Activated T-cell treated with anti-CD3 and anti-CD28 coated beads, Interleukin-2, amount 50 U/mL, for 1 hour (primary cell): ENCODE measurements around the gene SMIM10L2A.
A peak's percentile ranks its signal among the peaks of the same experiment; 100 is the strongest.
"Not testable (repeated sequence)": the region's sequence is repeated elsewhere in the genome, so short reads cannot be mapped to it uniquely, and the experiment has no call there.

Experiments used
- DNase-seq: peaks from one replicate; pipeline ENCODE4 v3.0.0-alpha.2; 2020

Gene SMIM10L2A

DNA sequence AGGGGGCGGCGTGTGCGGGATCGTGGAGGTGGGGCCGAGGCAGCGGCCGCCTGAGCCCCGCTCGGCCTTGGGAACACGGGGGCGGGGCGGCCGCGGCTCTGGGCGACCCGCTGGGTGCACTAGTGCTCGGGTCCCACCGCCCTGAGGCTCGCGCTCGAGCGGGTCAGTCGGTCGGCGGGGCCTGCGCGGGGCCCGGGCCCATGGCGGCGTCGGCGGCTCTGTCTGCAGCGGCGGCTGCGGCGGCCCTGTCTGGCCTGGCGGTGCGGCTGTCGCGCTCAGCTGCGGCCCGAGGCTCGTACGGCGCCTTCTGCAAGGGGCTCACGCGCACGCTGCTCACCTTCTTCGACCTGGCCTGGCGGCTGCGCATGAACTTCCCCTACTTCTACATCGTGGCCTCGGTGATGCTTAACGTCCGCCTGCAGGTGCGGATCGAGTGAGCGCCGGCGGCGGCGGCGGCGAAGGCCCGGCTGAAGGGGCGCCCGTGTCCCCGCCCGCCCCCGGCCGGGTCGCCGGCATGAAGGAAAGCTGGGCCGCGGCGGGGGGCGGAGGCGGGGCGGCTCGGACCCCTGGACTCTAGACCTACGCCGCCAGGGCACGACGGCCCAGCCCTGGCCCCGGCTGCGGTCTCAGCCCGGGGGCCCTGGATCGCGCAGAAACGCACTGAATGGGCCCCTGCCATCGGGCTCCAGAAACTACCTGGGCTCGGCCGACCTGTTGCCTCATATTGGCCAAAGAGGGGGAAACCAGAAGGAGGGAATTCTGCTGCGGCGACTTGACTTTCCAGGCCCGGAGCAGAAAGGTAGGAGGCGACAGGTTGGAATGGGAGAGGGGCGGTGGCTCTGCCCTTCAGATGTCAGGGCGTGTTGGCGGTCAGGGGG lies at the start of gene SMIM10L2A:
TSS of gene SMIM10L2A (plus strand) at position 13 of the 878 bp plus-strand sequence. CDS start at position 201, 188 bp downstream.
- DNase-seq: no peak

DNA sequence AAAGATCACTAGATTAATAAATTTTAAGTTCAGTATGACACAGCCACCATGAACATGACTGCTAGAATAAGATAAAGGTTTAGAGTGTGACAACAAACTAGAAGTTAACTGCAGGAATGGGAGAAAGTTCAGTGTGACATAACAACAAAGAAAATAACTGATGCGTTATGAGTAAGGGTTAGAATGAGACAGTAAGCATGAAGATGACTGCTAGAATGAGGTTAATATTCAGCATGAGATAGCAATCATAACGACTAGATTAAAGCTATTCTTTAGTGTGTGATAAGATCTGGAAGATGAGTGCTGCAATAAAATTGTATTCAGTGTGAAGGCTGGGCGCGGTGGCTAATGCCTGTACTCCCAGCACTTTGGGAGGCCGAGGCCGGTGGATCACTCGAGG lies 48.4 kb upstream of the SMIM10L2A start:
- no peak for DNase-seq

DNA sequence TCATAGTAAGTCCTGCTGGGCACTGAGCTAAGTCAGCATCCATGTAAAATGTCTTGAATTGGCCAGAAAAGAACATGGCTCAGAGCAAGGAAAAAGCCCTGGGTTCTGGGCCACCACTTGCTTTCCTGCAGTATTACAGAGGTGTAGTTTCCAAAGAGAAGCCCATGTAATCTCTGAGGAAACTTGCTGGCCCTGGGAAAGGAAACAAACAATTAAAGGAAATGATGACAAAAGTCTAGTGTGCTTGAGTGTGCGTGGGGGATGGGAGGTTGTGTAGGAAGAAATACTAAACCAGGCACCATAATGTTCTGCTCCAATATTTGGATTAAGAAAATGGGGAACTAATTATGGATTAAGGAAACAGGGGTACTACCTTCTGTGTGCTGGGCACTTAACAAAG lies 39.5 kb upstream of the SMIM10L2A start:
- no peak for DNase-seq

DNA sequence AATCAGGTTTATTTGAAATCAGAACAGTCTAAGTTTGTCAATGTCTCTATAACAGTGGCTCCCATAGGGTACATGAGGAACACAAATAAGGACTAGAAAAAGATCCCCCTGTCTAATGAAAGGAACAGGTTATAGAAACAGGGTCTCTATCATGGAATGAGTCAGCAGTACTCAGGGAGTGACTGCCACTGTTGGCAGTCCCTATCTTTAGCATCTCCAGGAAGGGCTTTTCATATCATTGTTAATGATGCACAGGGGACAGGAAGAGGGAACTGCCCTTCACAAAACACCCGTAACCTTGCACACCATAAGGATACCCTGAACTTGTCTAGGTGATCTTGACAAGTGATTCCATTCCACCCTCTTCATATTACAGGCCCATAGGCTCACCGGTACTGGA lies 38.5 kb upstream of the SMIM10L2A start:
- no peak for DNase-seq

DNA sequence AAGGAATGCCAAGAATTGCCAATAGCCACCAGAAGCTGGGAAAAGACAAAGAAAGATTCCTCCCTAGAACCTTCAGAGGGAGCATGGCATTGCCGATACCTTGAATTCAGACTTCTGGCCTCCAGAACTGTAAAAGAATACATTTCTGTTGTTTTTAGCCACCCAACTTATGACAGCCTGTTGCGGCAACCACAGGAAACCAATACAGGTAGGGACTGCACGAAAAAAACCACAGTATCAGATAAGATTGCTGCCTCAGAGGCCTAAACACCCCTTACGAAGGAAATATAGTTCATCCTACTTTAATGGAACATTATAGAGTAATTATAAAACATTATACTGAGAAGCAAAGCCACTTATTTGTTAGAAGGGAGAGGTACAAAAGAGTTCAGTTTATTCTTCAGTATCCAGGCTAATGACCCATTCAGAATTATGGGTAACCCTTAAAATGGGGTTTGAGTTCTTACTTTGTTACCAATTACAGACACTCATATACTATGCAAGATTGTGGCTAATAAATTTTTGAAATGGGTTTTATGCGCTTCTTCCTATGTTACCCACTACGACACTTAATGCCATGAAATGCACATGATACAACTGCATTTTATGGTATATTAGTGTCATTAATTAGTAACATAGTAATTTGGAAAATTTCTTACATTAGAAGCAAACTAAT lies 37.4 kb upstream of the SMIM10L2A start:
- no peak for DNase-seq

DNA sequence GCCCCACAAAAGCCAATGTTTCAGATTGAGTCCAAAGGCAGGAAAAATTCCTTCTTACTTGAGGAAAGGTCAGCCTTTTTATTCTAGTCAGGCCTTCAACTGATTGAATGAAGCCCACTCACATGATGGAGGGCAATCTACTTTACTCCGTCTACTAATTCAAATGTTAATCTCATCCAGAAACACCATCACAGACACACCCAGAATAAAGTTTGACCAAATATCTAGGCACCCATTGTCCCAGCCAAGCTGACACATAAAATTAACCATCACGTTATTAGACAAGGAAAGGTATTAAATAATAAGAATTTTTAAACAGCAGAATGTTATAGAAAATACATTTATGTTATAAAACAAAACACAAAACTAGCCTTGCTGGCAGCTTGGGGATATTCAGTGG lies 32.9 kb upstream of the SMIM10L2A start:
- DNase-seq: no peak

DNA sequence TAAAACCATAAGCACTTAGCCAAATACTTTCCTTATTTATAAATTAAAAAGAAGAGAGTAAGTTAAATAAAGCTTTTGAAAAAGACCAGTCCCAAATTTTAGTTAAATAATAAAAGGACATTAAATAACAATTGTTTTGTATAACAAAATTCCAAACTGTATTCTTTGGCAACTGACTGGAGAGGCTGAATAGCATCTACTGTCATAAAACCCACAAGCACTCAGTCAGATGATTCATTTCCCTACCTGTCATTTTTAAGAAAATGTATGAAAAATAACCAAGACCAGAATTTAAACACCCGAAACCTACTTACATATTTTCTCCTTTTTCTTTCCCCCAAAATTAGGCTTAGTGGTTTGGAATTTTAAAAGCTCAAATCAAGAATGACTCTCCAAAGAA lies 32.5 kb upstream of the SMIM10L2A start:
- DNase-seq: no peak

DNA sequence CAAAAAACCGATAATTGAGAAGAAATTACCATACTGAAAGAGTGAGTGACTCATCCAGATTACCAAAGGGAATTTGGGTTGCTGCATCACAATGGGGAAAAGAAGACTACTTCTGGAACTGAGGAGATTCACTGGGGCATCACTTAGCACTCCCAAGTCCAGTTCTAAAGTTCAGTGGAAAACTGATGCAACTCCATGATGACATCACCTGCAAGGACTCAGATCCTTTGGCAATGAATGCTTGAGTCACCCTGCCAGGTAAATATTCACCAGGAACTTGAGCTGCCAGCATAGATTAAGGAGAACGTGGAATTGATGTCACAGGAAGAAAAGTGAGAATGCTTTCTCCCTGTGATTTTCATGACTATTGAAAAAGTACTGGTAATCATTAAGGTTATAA lies 32.0 kb upstream of the SMIM10L2A start:
- no peak for DNase-seq

DNA sequence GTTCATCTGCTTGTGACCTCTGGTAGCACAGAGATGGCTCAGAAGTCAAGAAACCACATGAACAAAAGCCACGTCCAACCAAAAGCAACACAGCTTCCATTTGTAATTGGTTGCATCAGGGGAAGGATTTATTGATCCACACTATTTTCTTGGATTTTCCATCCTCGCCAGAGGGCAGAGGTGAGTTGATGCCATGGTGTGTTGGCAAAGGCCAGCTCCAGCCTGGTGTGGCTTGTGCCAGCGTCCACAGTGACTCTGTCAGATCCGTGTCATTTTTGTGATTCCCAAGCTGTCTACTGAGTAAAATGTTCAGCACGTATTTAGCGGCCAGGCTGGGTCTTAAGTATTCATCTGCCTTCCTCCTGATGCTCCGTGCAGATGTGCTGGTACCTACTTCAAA lies 30.0 kb upstream of the SMIM10L2A start:
- DNase-seq: no peak

DNA sequence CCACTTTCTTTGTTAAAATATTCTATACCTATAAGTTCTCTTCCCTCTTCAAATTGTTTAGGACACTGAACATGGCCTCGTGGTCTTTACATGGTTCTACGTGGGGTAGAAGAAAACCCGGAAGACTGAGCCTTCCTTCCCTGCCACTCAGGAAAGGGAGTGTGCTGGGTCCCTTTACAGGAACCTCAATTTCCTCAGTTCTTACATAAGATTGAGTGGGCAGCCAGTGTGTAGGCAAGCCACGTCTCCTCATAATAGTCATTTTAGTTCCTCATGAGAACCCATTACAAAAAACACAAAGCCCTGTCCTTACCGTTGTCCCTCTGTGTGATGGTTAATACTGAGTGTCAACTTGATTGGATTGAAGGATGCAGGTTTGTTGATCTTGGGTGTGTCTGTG lies 28.7 kb upstream of the SMIM10L2A start:
- DNase-seq: no peak

DNA sequence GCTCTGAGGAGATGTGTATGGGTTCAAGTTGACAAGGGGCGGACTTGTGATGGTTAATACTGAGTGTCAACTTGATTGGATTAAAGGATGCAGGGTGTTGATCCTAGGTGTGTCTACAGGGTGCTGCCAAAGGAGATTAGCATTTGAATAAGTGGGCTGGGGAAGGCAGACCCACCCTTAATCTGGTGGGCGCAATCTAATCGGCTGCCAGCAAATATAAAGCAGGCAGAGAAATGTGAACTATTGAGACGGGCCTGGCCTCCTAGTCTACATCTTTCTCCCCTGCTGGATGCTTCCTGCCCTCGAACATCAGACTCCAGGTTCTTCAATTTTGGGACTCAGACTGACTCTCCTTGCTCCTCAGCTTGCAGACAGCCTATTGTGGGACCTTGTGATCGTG lies 26.7 kb upstream of the SMIM10L2A start:
- no peak for DNase-seq

DNA sequence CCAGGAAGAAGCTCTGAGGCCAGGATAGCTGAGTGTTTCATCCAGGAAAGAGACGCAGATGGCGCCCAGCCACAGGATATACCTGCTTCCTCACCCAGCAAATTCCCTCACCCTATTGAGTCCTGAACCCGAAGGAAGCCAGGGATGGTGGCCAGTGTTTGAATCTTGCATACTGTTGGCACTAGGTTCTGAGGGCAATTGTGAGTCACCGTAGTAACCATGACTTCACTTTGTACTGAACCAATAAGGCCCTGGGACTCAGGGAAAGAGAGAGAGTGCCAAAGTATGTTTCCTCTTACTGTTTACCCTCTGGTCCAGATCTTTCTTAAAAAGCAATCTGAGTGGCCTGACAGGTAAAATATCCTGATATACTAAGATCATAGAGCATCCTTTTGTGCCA lies 25.6 kb upstream of the SMIM10L2A start:
- no peak for DNase-seq

DNA sequence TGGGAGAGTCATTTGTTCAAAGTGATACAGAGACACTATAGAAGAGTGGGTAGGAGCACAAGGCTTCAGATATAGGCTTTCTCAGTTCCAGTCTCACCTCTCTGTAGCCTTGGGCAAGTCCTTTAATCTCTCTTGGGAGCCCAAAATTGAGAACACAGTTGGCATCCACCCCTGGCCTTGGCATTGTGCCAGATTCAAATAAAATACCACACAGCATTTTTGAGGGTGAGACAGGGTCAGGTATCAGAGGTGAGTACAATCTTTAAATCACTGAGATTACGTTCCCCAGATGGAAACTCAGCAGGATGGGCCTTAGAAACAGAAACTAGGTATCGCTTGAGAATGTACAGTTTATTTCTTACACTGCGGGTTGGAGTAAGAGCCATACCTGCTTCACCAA lies 25.2 kb upstream of the SMIM10L2A start:
- DNase-seq: no peak

DNA sequence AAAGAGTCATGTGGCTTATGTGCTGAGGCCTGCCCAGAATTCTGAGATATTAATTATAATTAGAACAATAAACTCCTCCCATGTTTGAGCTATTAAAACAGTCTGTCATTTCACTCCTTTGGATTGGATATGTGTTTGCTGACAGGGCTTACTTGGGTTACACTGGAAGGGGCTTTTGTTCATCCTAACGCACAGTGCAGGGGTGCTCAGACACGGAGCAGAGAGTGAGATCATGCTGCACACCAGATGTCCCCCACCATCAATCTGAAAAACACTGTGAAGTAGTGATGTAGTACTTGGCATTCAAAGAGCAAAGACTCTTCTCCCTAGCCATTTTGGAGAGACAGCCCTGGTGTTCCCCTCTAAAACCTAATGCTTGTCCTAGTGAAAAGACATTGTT lies 24.1 kb upstream of the SMIM10L2A start:
- DNase-seq: no peak

DNA sequence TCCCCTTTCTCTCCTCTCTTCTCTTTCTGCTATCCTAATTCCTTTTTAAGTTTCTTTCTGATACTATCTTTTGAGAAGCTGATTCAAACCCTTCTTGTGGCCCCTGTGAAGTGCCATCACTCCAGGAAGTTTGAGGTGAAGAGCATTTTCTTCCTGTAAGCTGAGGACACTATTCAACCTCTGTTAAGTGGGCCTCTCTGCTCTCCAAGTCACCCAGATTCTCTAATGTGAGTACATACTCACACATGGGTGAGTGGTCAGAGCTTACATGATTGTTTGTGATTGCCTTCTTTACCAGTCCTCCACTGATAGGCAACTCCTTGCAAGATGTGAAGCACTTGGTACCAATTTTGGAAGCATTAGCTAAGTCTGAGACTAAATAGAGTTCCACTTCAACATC lies 18.4 kb upstream of the SMIM10L2A start:
- DNase-seq: no peak

DNA sequence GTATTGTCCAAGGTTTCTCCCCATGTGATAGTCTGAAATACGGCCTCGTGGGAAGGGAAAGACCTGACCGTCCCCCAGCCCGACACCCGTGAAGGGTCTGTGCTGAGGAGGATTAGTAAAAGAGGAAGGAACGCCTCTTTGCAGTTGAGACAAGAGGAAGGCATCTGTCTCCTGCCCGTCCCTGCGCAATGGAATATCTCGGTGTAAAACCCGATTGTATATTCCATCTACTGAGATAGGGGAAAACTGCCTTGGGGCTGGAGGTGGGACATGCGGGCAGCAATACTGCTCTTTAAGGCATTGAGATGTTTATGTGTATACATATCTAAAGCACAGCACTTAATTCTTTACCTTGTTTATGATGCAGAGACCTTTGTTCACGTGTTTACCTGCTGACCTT lies 15.3 kb upstream of the SMIM10L2A start:
- not testable (repeated sequence) for DNase-seq

DNA sequence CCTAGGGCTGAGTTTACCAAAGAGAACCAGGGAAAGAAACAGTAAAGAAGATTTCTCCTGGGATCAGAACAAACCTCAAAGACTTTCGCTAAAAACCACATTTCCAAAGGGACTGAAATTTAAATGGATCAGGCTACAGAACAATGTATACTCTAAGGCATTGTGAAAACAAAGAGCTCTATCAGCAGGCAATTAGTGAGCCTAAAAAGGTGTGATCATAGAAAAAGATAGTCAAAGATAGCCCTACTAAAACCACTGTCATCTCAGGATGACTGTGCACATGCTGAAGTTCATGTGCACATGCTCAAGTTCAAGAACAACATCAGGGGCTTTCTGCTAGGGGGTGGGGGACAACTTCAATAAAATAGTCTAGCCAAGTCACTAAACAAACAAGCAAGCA lies 12.9 kb upstream of the SMIM10L2A start:
- no peak for DNase-seq

DNA sequence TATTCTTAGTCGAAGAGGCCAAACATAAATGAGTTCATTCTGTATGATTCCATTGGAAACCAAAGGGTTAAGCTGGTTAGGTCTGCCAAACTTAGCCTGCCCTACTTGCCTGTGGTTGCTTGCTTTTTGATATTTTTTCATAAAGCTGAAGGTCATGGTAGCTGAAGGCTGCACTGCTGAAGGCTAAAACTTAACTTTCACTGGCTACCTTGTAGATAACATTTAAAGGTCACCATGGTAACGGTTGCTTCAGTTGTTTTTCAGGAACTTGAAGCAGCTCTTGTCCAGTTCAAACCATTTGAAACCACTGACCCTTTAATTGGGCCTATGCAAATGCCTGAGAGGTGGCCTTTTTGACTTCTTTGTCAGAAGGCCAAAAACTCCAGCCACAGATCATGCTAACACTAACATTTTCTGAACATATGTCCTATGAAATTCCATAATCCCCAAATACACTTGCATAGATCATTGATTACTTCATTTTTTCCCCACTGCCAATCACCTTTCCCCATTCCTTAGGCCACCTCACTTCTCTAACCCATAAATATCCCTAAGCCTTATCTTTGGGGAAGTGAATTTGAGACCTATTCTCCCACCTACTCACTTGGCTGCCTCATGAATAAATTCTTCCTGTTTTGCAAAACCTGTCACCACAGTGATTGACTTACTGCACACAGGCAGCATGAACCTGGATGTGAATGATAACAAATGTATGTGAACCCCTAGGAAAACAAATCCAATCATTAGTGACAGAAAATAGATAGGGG lies 10.7 kb upstream of the SMIM10L2A start:
- DNase-seq: no peak

DNA sequence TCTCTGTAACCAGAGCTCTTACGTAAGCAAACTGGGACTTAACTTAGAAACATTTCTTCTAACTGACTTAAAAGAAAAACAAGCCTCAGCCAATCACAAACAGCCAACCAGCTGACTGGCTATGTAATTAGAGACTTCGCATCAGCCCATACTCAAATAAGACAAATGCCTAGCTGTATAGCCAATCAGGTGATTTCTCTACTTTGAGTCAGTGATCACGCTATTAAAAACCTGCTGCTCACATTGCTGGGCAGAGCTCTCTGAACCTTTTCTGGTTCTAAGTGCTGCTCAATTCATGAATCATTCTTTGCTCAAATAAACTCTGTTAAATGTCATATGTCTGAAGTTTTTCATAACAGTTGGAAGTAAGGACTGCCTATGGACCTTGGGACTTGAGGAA lies 9.9 kb upstream of the SMIM10L2A start:
- no peak for DNase-seq

DNA sequence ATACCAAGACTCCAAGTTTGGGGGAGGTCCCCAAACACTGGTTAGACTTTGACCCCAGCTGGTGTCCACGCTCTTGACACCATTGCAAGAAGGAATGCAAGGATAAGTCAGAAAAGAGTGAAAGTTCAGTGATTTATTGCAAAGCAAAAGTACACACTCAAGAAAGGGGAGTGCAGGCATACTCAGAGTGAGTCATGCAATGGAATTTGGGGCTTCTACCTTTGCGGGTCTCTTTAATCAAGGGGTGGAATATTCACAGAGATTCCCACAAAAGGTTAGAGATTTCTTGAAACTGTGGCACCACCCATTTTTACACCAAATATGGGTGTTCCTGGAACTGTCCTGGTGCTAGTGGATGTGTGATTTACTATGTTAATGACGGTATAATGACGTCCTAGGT lies 5.2 kb upstream of the SMIM10L2A start:
- no peak for DNase-seq

DNA sequence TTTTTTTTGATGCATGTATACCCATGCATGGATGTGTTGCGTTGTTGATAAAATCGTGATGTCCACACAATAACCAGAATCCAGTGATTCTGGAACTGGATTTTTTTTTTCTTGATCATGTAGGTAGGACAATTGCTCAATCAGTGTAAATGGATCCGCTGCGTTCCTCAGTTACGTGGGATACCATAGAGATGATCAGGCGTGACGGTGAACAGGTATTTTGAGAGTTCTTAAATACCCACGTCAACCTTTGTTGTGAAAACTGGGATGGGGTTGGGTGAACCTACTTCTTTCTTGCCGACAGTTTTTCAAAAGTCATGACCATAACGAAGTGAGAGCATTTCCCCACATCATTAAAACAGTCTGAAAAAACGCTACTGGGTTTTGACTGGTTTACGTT lies 913 bp upstream of the SMIM10L2A start:
- DNase-seq: no peak

DNA sequence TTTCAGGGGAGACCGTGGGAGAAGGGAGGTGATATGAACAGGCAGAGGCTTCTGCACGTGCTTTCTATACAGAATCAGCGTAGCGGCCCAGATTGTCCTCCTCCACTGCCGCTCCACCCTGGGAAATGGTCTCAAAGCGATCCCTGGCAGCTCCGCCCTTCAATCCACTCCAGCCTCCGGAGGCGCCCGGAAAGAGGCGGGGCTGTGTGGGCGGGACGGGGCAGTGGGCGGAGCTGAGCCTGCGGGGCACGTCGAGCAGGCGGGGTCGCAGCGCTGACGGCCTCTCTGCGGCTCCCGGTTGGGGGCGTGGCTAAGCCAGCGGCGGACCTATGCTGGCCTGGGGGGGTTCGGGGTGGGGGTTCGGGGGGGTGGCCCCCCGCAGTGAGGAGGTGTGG lies 210 bp upstream of the SMIM10L2A start:
- DNase-seq: peak; percentile 89

DNA sequence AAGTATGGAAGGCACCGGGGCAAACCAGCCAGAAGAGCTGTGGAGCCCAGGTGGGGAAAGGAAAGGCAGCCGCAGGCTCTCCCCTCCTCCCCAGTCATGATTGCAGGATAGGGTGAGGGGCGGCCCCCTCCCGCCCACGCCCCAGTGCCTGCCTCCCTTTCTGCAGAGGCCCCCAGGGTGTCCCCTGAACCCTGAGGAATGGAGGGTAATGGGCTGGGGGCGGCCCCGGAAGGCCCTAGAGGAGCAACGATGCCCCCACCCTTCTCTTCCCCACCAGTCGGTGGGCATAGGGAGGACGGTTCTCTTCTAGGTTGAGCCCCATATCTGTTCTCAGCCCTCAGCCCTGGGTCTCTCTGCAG lies 1.0 kb downstream of the SMIM10L2A start:
- DNase-seq: not testable (repeated sequence)
